ENCODE results near the gene PARD3.

The PARD3 gene

GRCh38 chr10:34821587-34822585 is 6.8 kb upstream of the PARD3 start:
- DNase-seq, result no peak

GRCh38 chr10:34817586-34817985 is 2.5 kb upstream of the PARD3 start:
- DNase-seq, result no peak

DNA sequence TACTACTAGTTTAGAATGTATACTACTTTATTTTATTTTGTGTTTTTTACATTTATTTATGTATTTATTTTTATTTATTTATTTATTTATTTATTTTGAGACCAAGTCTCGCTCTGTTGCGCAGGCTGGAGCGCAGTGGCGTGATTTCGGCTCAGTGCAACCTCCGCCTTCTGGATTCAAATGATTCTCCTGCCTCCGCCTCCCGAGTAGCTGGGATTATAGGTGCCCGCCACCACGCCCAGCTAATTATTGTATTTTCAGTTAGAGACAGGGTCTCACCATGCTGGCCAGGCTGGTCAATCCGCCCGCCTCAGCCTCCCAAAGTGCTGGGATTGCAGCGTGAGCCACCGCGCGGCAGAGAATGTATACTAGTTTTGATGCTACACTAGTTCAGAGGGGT is 2.0 kb upstream of the PARD3 start:
- no peak for DNase-seq

- no peak for DNase-seq
These were observed 1.5 kb upstream of the PARD3 start for GRCh38 chr10:34816501-34817002.

DNA sequence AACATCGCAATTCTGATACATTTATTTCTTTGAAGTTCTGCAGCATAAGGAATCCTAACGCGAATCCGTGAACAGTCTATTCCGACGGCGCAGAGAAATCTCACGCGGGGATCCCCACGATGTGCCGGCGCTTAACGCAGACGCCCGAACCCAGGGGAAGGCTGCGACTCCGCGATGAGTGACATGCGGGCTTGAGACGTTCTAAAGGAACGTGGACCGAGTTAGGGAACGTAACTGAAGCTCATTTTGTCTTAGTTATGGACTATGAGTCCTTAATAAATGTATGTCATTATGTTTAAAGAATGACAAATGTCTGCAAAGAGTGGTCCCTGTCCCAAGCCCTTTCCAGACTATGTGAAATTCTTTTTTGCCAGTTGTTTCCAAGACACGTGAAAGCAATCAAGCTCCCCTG is 995 bp upstream of the PARD3 start:
- no peak for DNase-seq

DNA sequence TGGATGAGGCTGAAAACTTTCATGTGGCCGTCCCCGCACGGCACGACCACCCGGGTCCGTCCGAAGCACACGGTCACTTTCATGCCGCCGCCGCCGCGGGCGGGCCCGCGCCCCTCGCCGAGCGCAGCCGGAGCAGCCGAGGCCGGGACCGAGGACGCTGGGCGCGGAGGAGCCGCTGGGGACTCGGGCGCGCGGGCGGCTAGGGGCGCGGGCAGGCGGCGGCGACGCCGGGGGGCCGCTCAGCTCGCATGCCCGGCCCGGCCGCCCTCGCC is 247 bp downstream of the PARD3 start:
- DNase-seq, result no peak

DNA sequence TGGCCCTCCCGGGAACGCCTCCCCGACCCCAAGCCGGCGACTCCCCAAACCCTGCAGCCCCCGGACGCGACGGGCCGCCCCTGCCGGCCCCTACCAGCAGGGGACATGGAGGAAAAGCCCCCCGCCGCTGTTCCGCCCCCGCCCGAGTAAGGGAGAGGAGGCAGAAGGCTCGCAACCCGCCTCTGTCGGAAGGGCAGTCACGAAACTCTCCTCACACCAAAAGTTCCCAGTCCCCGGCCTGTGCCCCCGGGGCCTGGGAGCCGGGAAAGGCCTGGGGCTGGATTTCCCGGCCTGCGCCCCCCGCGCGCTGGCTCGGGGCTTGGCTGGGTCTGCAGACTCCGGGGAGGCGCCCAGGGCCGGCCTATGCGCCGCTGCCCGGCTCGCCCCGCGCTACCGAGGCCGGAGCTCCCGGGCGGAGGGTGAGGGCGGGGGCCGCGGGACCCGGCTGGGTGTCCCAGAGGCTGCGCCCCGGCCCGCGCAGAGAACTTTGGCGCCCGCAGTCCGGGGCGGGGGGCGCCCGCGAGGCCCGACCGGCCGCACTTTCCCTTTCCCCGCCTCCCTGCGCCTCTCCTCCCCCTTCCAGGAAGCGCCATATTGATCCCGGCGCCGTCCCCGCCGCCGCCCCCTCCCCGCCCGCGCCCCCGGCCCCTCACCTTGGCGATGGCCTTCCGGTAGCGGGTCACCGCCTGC is 728 bp downstream of the PARD3 start:
- DNase-seq, result no peak

DNA sequence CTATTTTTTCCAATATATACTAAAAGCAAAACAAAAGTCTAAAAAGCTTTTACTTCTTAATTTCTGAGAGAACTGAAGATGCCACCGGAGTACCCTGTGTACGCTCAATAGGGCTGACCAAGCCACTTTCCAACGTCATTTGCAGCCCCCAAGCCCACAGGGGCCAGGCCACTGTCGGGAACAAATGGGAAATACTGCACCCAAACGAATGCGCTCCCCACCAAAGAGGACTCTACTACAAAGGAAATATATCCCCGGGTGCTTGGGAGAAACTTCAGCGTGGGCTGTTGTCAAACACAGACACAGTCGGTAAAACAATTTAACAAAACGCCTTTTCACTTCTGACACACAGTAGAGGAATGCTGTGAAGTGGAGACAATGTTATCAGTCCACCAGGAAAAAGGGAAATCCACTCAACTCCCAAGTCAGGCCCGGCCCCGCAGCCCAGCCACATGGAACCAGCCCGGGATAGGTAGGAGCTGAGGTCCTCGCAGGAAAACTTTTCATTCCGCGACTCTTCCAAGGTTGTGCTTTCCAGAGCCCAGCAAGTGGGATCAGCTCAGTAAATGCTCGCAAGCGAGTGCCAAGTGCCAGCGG is 1.4 kb downstream of the PARD3 start:
- no peak for DNase-seq

DNA sequence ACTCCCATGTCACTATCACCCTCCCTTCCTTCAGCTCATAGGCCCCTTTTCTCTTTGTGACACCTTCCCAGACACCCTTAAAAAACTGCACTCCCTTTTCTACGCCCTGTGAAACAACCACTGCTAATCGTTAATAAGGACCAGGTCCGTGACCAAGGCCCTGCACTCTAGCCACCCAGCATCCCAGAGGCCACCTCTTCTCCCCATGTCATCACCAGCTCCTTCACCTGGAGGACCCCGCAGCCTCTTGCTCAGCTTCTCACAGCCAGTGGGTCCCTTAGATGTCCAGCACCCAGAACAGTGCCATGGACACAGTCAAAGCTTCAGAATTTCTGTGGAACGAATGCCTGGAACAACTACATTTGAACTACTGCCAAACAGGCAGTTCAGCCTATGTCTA is 2.3 kb downstream of the PARD3 start:
- DNase-seq, result no peak

DNA sequence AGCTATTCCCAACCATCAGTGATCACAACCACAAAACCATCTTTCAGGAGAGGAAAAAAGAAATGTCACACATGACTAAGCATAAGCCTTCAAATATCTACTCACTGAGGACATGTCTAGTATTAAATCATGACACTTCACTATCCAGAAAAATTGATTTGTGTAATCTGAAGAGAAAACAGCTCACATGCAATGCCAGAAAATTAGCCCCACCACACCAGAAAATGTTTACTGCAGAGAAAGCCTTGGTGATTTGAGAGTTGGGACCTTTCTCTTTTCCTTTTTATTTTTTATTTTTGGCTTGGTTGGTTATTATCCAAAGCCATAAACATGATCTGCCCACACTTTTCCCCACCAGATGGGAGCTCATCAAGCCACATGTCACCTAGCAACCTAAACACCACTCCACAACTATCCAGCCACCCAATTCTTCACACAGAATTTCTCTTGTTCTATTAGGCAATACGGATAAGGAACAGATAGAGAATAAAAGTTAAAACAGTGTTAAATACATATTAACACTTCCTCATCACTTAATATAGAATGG is 3.1 kb downstream of the PARD3 start:
- no peak for DNase-seq

GRCh38 chr10:34811126-34811967 is 3.7 kb downstream of the PARD3 start:
- no peak for DNase-seq

DNA sequence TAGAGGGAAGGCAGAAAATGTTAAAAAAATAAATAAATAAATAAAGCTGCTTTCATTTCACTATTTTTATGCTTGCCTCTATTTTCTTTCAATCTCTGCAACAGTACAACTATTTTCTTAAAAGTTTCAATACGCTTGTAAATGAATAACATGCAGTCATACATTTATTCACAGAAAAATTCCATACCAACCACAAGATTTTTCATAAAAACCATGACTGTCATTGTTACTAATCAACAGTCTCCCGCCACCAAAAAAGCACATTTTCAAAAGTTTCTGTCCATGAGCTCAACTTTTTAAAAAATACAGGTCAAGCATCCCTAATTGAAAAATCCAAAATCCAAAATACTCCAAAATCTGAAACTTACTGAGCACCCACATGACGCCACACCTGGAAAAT is 5.3 kb downstream of the PARD3 start:
- no peak for DNase-seq

- DNase-seq, result no peak
These were observed 6.0 kb downstream of the PARD3 start for GRCh38 chr10:34808801-34809745.

GRCh38 chr10:34808336-34808735 is 6.8 kb downstream of the PARD3 start:
- DNase-seq, result no peak

DNA sequence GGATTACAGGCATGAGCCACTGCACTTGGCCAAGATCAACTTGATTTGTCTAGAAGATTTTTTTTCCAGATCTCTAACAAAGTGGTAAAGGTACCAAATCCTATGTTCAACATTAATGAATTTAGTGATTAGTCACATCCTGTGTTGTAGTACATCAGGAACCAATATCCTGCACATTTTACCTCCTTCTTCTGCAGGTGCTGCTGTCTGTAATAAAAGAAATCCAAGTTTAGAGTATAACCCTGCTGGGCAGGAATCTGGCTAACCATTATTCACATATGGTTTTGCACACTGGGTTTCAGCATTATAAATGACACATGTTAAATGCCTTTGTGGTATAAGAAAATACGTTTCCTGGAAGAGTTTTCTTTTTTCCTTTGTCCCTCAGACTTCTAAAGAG is 10.8 kb downstream of the PARD3 start:
- no peak for DNase-seq

DNA sequence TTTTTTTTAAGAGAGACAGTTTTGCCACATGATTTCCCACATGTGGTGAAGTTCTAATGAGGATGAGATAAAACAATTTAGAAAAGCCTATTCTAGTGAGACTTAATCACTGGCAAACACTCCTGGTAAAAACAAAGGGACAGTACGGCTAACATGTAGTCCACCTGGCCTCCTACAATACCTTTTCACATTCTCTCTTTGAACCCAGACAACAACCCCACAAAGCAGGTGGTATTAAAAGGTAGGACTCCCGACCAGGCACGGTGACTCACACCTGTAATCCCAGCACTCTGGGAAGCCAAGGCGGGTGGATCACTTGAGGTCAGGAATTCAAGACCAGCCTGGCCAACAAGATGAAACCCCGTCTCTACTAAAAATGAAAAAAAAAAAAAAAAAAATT is 12.4 kb downstream of the PARD3 start:
- DNase-seq, result no peak

DNA sequence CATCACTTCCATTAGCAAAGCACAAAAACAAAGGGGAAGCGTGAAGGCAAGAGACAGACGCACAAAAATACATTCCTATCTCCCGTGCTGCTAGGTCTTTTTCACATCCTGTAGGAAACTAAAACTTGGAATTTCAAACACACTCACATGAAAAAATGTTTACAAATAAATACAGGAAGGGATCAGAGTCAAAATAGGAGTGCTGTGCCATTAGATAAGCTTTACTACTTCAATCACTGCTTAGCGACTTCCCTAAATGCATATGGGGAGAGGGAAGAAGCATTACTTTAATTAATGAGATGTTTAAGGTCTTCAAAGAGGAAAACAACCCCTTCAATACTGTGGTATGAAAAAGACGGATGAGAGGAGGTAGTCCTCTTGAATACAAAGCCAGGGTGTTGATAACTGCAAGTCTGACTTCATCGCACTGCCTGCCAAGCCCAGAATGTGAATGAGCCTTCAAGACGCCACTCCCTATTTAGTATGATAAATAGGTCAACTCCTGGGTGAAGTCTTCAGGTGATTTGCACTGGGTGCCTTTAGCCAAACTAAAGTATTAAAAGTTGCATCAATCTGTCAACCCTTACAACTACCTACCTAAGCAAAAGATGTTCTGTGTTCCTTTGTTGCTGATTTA is 13.9 kb downstream of the PARD3 start:
- DNase-seq, result no peak

- no peak for DNase-seq
These were observed 14.5 kb downstream of the PARD3 start for GRCh38 chr10:34800624-34801023.

- no peak for DNase-seq
These were observed 16.4 kb downstream of the PARD3 start for GRCh38 chr10:34798654-34799053.

GRCh38 chr10:34797155-34797554 is 17.9 kb downstream of the PARD3 start:
- DNase-seq, result no peak

DNA sequence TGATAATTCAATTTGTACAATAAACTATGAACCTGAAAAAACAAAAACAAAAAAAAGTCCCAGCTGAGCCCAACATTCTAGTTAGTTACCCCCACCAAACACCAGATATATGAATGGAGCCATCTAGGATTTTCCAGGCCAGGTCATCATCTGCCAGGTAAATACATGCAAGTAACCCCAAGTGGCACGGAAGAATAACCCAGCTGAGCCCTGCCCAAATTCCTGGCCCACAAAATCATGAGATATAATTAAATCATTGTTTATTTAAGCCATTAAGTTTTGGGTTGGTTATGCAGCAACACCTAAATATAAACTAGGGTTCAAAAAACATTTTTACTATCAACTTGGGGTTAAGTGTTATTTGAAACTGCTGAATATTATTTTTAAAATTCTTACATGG is 19.0 kb downstream of the PARD3 start:
- DNase-seq, result no peak
